Stimulated activated CD4-positive, alpha-beta T cell treated with anti-CD3 and anti-CD28 coated beads, TNF-alpha, amount 100 ng/mL, for 48 hours (primary cell): ENCODE results near the gene KLK14.

Experiments used
- DNase-seq, 3 donors: peaks; one replicate each; pipeline ENCODE4 v3.0.0-alpha.2; 2020; ENCODE audit warnings: low read depth in 3 of 3

The KLK14 gene

GRCh38 chr19:51086153-51086850, 3.6 kb upstream of the KLK14 start:
- DNase-seq = no peak

DNA sequence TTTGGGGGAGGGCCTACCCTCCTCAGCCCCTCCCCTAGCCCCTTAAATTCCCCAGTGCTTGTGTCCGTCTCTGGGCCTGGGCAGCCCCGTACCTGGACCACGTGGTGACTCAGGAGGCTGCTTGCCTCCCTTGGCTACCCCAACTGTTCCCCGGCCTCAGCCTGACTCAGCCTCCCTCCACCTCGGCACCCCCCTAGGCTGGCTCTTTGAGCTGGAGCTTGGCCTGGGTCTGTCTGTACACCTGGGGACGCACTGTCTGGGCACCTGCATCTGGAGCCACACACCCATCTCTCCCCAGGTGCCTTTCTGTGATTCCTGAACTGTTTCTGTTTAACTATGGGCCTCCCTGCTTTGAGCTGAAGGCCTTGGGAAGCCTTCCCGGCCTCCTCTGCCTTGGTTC, 1.8 kb upstream of the KLK14 start:
- no peak for DNase-seq

DNA sequence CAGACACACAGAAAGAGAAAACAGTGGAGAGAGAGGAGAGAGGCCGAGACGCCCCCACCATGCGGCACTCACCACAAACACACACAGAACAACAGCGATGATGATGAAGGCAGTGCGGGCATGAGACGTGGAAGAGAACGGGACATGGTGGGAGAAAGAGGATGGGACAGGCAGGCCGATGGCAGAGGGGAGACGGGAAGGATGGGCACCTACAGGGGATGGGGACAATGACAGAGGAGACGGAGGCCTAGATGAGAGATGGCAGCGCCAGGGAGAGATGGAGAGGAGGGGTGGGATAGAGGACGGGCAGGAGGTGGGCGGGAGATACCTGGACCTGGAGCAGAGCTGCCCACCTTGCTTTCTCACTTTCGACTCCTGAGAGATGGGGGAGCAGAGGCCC, 1.1 kb upstream of the KLK14 start:
- no peak for DNase-seq

DNA sequence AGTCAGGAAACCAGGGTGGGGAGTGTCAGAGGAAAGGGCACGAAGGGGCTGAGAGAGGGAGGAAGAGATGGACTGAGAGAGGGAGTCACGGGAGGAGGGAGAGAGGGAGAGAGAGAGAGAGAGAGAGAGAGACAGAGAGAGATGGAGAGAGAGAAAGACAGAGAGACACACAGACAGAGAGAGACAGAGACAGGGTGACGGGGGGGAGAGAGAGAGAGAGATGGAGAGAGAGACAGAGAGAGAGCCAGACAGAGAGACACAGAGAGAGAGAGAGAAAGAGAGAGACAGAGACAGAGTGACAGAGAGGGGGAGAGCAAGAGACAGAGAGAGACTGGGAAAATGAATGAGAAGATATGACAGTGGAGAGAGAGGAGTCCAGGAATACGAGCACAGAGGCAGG, 494 bp upstream of the KLK14 start:
- DNase-seq = no peak

GRCh38 chr19:51081476-51081875, 1.2 kb downstream of the KLK14 start:
- DNase-seq = no peak

DNA sequence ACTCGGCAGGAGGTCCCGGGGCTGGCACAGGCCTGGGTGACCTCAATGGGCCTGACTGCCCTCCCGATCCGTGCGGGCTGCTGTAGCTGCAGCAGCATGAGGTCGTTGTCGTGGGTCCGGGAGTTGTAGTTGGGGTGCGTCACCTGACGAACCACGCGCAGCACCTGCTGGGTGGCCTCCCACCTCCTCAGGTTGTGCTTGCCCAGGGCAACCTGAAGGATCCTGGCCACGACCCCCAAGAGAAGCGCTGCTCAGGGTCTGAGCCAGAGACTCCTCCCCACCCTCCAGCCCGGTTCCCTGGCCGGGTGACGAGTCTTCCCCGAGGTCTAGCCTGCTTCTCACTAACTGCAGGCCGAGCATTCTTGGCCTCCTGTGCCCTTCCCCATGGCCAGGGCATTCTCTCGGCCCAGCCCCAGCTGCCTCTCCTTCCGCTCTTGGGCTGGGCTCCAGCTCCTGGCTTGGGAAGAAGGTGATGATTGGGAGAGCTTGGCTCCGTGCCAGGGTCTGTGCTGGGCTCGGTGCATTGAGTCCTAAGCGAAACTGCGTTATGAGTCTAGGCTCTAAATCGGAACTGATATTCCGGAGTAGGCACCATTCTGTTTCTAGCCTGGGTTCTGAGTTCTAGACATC, 3.1 kb downstream of the KLK14 start:
- no peak for DNase-seq

- DNase-seq = no peak
Measured at GRCh38 chr19:51078731-51079130, 4.0 kb downstream of the KLK14 start.

DNA sequence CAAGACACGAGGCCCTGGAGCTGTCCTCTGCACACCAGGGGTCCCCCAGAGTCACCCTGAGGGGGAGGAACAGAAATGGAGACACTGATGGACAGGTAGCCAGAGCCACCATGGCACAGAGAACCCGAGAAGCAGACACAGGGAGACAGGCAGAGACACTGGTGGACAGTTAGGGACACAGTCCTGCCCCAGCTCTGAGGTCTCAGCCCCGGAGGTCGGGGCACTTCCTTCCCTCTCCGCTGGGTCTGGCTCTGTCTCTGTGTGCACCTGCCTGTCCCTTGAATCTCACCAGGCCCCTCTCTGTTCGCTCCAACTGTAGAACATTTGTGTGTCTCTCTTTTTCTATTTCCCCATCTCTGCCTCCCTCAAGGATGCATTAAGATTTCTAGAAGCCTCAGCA, 4.6 kb downstream of the KLK14 start:
- no peak for DNase-seq

- no peak for DNase-seq
Measured at GRCh38 chr19:51076631-51077213, 6.0 kb downstream of the KLK14 start.

DNA sequence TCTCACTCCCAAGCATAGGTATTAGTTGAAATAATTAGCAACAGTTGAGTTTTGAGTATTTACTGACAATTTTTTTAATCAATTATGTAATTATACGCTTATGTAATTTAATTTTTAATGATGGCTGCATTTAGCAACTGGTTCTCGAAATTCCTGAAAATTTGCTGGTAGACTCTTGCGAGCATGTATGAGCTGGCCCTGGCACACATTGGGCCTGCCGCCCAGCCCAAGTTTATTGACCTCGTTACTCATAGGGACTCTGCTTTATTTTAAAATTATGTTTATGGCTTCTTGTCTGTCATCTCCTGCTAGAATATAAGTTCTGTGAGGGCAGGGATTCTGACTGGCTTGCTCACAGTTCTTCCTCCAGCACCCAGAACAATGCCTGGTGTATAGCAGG, 6.7 kb downstream of the KLK14 start:
- no peak for DNase-seq

GRCh38 chr19:51071095-51071405, 11.6 kb downstream of the KLK14 start:
- DNase-seq = no peak

GRCh38 chr19:51070334-51071094, 12.2 kb downstream of the KLK14 start:
- no peak for DNase-seq

- no peak for DNase-seq
Measured at GRCh38 chr19:51066393-51067186, 16.1 kb downstream of the KLK14 start.

- no peak for DNase-seq
Measured at GRCh38 chr19:51065221-51065960, 17.3 kb downstream of the KLK14 start.

- no peak for DNase-seq
Measured at GRCh38 chr19:51064534-51065220, 18.0 kb downstream of the KLK14 start, which contains the start of gene KLK13. KLK13 (minus strand) TSS chr19:51065092; CDS start chr19:51065067, 25 bp downstream.

- DNase-seq = no peak
Measured at GRCh38 chr19:51063664-51064063, 19.0 kb downstream of the KLK14 start.

- no peak for DNase-seq
Measured at GRCh38 chr19:51060973-51061372, 21.7 kb downstream of the KLK14 start.

DNA sequence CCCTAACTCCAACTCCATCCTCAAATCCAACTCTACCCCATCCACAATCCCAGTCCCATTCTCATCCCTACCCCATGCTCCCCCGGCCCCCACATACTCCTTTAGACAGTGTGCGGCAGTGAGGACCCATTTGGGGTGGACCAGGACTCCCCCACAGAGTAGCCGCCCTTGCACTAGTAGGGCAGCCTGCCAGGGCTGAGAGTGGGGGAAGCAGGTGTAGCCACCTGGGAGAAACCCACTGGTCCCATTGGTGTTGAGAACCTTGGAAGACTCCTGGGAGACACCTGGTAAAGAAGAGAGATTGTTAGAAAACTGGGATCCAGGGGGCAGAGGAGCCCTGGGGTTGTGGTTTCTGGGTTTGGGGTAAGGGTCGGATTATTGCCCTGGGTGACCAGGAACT, 22.4 kb downstream of the KLK14 start:
- DNase-seq = no peak

DNA sequence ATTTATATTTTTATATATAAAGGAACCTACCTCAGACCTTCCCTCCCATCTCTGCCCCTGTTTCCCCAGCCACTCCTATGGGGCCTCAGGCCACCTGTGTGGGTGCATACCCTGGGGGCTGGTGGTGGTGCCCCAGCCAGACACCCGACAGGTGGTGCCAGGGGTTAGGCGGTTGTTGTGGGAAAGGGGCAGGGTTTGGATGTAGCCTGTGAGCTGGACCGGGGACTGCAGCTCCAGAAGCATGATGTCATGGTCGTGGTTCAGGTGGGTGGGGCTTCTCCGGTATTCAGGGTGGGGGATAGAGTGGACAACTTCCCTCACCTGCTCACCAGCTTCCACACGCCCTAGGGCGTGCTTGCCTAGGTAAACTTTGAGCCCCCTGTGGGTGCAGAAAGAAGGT, 23.0 kb downstream of the KLK14 start:
- DNase-seq = no peak

GRCh38 chr19:51055866-51056265, 26.8 kb downstream of the KLK14 start:
- DNase-seq = no peak

DNA sequence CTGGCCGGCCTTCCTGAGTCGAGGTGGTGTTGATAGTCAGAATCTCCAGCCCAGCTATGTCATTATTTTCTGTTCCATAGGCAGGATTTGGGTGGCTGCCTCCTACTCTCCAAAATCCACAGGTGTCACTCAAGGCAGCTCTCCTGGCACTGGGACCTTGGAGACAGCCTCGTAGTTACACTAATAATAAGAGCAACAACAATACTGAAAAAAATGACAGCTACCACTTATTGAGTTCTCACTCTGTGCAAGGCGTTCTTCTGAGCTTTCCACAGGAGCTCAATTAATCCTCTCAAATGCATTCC, 35.7 kb downstream of the KLK14 start:
- no peak for DNase-seq
